EL (cell line): ENCODE data around the gene TMEM252.

Experiments
- DNase-seq: peaks from one replicate; pipeline ENCODE4 v3.0.0-alpha.2; 2016

The TMEM252 gene

DNA sequence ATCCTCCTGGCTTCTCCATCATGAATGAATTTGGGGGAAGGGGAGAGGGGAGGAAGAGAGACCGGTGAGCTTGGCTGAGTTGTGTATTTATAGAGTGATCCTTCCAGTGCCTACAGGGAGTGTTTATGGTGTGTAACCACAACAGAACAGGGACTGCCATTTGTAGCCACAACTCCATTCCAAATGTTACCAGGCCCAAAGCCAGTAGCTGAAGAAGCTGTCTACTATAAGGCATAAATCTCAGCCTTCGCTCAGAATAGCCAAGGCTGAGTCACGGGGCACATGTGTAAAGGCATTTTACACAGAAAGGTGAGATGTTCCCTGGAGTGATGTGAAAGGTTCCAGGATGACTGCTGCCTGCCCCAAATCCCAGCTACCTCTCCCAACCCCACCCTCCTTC, 2.5 kb downstream of the TMEM252 start:
- DNase-seq, result no peak

DNA sequence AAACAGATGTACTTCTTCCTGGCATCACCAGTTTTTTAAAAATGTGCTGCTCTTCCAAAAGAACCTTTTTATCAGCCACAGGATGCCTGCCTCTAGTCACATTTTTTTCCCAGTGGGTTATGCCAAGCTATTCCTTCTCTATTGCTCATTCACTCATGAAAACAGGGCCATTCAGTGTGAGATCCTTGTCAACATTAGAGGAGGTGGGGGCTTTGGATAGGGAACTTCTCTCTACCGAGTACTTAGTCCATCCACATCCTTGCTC, 3.1 kb downstream of the TMEM252 start:
- DNase-seq, result no peak

- no peak for DNase-seq
These were observed 3.6 kb downstream of the TMEM252 start for GRCh38 chr9:68536876-68537615.

GRCh38 chr9:68533678-68534077, 7.0 kb downstream of the TMEM252 start:
- no peak for DNase-seq

DNA sequence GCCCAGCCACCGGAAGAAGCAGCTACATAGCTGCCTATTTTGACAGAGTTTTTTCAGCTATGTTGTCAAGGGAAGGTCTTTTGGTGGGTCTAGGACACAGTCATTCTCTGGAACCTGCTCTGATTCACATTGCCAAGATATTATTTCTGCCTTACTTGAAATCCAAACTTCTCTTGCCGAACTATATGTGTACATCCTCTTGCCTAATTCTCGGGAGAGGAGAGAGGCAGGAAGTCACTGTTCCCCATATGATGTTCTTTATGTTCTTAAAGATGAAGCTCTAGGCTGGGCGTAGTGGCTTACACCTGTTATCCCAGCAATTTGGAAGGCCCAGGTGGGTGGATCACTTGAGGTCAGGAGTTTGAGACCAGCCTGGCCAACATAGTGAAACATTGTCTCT, 8.6 kb downstream of the TMEM252 start:
- no peak for DNase-seq

DNA sequence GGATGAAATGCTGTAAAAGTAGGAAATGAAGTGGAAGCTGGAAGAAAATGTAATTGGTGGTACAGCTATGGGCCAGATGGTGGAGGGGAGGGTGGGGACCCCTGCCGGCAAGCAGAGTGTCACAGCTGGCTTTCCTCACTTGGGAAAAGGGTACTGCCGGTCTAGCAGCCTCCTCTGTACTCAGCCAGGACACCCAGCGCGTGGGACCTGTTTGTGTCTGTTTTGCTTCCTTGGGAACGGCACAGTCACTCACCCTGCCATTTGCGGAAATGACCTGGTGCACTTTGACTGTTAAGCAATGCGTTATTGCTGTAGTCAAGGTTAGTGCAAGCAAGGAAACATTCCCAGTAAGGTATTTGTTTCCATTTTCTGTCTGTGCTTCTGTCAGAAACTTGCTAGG, 10.1 kb downstream of the TMEM252 start:
- DNase-seq, result no peak

- no peak for DNase-seq
These were observed 17.2 kb downstream of the TMEM252 start for GRCh38 chr9:68523367-68523936.

DNA sequence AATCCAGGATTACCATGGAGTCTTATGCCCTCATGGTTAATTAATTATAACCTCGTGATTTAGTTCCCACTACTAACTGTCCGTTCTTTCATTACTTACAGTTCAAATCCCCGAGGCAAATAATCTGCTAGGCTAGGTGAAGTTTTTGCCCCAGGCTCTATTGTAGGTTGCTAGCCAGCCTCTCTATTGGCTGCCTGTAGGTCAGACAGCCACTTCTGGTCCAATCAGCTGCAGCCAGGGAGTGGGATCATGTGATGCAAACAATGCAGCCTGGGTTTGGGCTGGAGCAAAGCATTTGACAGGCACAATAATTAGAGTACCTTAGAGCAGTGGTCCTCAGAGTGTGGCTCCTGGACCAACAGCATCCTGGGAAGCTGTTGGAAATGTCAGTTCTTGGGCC, 17.7 kb downstream of the TMEM252 start:
- DNase-seq, result no peak

GRCh38 chr9:68522131-68522530, 18.6 kb downstream of the TMEM252 start:
- DNase-seq, result no peak

DNA sequence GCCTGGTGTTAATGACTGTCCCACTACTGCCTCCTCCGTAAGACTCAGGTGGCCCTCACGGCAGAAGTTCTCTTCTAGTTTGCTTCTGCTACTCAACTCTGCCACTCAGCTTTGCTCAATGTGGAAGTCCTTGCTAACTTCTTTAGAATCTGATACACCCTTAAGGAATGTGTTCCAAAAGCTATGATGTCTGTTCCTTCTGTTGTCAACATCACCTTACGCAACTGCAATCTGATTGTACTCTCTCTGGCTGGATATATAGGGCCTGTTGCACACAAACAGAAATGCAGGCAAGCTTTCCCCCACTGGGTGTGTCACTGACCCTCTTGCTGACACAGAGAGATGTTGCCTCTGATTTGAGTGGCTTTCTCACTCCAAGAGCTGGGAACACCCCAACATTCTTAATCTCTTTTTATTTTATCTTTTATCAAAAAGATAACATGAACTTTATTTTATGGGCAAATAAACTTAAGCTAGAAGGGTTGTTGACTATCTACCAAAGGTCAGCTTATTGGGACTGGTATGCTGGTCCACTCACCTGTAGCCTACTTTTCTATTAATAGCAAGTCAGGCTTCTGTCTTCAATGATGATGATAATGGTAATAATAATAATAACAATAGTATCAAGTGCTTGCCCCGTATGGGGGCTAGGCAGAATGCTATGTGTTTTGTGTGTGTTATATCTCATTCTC, 25.2 kb downstream of the TMEM252 start:
- DNase-seq, result peak; percentile 64

DNA sequence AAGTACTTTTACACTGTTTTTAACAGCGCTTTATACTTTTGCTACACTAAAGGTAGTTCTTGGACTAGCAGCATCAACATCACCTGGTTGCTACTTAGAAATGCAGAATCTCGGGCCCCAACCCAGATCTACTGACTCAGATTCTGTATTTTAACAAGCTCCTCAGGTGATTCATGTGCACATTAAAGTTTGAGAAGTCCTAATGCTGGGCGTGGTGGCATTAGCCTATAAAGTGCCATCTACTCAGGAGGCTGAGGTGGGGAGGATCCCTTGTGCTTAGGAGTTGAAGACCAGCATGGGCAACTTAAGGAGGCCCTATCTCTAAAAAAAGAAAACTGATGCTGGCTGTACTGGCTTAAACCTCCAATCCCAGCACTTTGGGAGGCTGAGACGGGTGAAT, 26.7 kb downstream of the TMEM252 start:
- no peak for DNase-seq

GRCh38 chr9:68513385-68513784, 27.3 kb downstream of the TMEM252 start:
- no peak for DNase-seq

GRCh38 chr9:68509689-68510088, 31.0 kb downstream of the TMEM252 start:
- no peak for DNase-seq

DNA sequence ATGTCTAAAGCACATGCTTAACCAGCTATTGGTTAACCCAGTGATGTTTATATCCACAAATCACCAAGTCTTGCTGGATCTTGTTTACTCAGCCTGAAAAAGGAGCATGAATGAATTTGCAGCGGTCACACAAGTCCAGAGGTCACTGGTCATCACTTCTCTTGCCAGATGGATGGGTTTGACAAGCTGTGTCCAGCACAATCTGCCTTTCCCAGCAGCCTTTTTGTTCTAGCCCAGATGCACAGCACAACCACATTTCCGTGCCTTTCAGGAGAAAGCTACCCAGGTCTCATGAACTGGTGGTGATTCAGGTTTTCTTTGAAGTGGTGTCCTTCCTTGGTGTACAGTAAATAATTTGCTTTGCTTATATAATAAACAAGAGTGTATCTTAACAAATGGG, 32.1 kb downstream of the TMEM252 start:
- DNase-seq, result no peak

DNA sequence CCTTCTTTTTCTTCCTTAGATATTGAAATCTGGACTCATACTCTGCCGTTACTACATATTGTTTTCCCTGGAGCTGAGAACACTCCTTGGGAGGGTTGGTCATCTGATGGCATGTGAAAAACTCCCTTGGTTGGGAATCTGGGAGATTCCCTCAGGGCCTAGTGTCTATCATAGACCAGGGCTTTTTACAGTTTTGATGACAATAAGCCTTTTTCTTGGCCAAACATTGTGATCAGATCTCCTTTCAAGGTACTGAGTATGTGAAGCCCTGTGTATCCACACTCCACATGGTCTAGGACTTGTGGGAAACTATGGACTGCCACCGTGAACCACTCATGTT, 32.9 kb downstream of the TMEM252 start:
- no peak for DNase-seq

- DNase-seq, result peak; percentile 21
These were observed 33.4 kb downstream of the TMEM252 start for GRCh38 chr9:68507130-68507805.

DNA sequence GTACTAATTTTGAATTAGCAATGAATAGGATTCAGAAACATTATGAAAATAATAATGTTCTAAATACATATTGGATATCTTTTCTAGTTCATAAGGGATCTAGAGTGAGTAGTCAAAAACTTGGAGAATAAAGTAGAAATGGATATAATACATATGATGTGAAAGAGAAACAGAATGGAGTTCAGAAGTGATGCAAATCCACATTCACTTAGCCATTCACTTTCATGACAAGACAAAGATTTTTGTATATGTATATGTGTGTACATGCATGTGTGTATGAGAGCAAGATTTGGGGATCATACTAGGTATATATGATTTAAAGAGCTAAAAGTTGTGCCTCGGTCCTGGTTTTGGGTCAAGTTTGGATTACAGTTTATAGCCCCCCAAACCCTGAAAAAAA, 34.1 kb downstream of the TMEM252 start:
- no peak for DNase-seq

DNA sequence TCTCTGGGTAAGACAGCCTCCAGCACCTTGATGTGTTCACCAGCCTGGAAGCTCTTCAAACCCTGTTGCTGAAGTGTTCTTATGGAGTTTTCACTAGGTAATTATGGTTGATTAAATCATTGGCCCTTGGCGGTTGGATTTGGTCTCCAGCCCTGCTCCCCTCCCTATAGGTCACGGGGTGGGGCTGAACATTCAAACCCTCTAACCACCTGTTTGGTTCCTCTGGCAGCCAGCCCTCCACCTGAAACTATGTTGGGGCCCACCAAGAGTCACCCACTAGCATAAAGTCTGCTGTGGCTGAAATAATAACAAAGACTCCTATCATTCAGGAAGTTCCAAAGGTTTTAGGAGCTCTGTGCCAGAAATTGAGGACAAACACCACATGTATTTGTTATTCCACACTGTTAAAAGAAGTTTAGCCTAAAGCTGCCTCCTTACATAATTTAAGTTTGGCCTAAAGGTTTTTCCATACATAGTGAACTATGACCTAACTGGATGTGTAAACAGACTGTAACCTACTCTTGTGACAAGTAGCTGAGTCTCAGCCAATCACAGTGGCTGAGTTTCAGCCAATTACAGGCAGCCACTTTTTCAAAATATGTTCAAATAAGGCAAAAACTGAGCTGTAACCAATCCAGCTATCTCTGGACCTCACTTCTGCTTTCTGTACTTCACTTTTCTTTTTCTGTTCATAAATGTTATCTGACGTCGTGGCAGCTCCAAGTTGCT, 34.8 kb downstream of the TMEM252 start:
- no peak for DNase-seq

- no peak for DNase-seq
These were observed 38.4 kb downstream of the TMEM252 start for GRCh38 chr9:68502279-68502678.

DNA sequence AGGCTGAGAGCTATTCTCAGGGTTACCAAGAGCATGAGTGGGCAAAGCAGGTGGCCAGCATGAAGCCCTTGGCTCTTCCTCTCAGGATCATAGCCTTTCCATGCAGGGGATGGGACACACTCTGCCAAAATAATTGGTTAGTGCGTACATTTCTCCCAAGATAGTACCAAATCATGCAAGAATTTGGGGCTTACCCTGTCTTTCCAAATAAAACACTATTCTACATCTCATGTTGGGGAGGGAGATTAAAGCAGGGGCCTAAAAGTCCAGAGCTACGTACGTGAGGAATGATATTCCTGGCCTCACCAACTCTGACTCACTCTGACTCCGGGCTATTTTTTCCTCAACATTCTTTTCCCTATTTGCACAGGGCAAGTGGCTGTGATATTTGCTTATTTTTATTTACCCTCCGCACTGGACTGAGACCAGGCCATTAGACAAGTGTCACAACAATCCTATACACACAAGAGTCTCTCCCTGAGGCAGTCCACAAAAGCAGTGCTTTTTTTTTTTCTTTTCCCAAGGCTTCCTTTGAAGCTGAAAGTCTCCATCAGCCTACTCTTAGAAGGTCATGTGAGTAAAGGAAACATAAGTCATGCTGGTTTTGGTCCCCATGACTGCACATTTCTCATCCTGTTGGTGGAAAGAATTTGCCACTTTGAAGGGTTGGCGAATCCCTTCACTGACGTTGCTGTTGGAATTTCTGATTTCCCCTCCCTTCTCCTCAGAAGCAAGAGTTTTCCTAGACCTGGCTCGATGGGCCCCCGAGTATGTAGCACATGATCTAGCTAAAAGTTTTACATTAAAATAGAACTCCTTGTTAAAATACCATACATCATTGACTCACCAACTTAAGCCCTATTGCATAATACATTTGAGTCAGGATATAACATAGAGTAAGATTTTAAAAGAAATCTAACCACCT, 40.0 kb downstream of the TMEM252 start:
- DNase-seq, result peak; percentile 76

DNA sequence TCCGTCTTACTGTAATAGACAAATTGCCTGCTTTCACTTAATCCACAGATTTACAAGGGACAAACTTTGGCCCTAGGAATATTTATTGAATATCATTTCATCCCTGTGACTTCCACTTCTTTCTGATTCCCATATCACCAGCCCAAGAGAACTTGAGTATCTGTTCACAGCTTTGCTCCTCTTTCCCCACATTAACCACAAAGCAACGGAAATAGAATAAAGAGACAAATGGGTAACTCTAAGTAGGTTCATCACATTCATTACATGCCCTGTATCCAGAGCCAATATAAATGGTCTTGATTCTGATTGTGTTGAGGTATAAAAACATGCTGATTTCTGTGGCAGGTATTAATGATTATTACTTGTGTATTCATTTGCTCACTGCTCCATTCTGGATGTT, 41.9 kb downstream of the TMEM252 start:
- DNase-seq, result no peak

- DNase-seq, result no peak
These were observed 43.1 kb downstream of the TMEM252 start for GRCh38 chr9:68497629-68498028.
